ENCODE results near the gene PPP2R2C. TPM values are rescaled to one million over a fixed set of nuclear protein-coding genes. Genes with fewer than 3 reads are reported as not detected.

PPP2R2C gene
- total and polyA plus RNA-seq, 3 experiments from 2014 or later: not detected

GRCh38 chr4:6340446-6341015 is 131.9 kb downstream of the PPP2R2C start:
- Histone ChIP-seq H3K27ac (ENCODE audit: low read depth, low read length) (no peak overlapping the region), H3K9me3 (ENCODE audit: low read length) (no peaks in the 10 kb centered on the region), H3K36me3 (ENCODE audit: insufficient read depth, low read length) (no peaks in the 10 kb centered on the region), H3K27me3 (ENCODE audit: insufficient read depth, low read length, poor library complexity, severe bottlenecking) (no peaks in the 10 kb centered on the region), H3K4me3 (ENCODE audit: low read length) (no peak overlapping the region), H3K4me1 (ENCODE audit: insufficient read depth, low read length) (peaks cover 10% of the 10 kb centered on the region)
- Mint-ChIP-seq H3K4me1 (peaks cover 26 to 27% (median 26%) of the 10 kb centered on the region in 3 donors), H3K4me3 (no peak overlapping the region), H3K9me3 (no peaks in the 10 kb centered on the region), H3K36me3 (no peaks in the 10 kb centered on the region), H3K27me3 (peaks cover 6 to 42% of the 10 kb centered on the region in 2 donors), H3K27ac (no peak overlapping the region)
- no peak for DNase-seq
- CTCF ChIA-PET: interaction anchor here (0.6 to 1.0 kb wide), 3 partner anchors 13 to 229 kb away, joined by 3 to 4 read pairs (median 3); no protein-coding TSS in a partner anchor
- POLR2A ChIA-PET: no interaction called here

- H3K27ac Mint-ChIP-seq: peak overlapping the region in 1 of 8 donors; percentile 58
- no peaks in the 10 kb centered on the region for H3K9me3 Mint-ChIP-seq
- CTCF ChIA-PET: interaction anchor here (0.9 to 1.7 kb wide), 3 partner anchors 12 to 89 kb away, joined by 3 to 8 read pairs (median 4); no protein-coding TSS in a partner anchor
- no peaks in the 10 kb centered on the region for H3K9me3 ChIP-seq (ENCODE audit: low read length)
- no peak overlapping the region for H3K27ac ChIP-seq (ENCODE audit: low read depth, low read length)
- POLR2A ChIA-PET: no interaction called here
- no peaks in the 10 kb centered on the region for H3K36me3 Mint-ChIP-seq
- peaks cover 26 to 27% (median 26%) of the 10 kb centered on the region in 3 donors for H3K4me1 Mint-ChIP-seq
- peaks cover 8 to 48% of the 10 kb centered on the region in 2 donors for H3K27me3 Mint-ChIP-seq
- no peaks in the 10 kb centered on the region for H3K36me3 ChIP-seq (ENCODE audit: insufficient read depth, low read length)
- no peaks in the 10 kb centered on the region for H3K27me3 ChIP-seq (ENCODE audit: insufficient read depth, low read length, poor library complexity, severe bottlenecking)
- no peak overlapping the region for H3K4me3 Mint-ChIP-seq
- DNase-seq: no peak
- H3K4me3 ChIP-seq (ENCODE audit: low read length): no peak overlapping the region
- H3K4me1 ChIP-seq (ENCODE audit: insufficient read depth, low read length): peaks cover 10% of the 10 kb centered on the region
Observed at GRCh38 chr4:6339818-6340445, 132.5 kb downstream of the PPP2R2C start.

GRCh38 chr4:6338951-6339817 is 133.2 kb downstream of the PPP2R2C start:
- ChIA-PET POLR2A (no interaction called here), CTCF (interaction anchor here (1.7 kb wide), 1 partner anchor 12 kb away, joined by 8 read pairs; no protein-coding TSS in a partner anchor)
- Mint-ChIP-seq H3K4me3 (peak overlapping the region in 3 of 7 donors; percentile 22 to 76 (median 39)), H3K36me3 (no peaks in the 10 kb centered on the region), H3K9me3 (no peaks in the 10 kb centered on the region), H3K27ac (peak overlapping the region in 2 of 8 donors; percentile 17 to 85), H3K4me1 (peaks cover 26 to 27% (median 26%) of the 10 kb centered on the region in 3 donors), H3K27me3 (peaks cover 10 to 50% of the 10 kb centered on the region in 2 donors)
- Histone ChIP-seq H3K4me3 (ENCODE audit: low read length) (no peak overlapping the region), H3K36me3 (ENCODE audit: insufficient read depth, low read length) (no peaks in the 10 kb centered on the region), H3K27me3 (ENCODE audit: insufficient read depth, low read length, poor library complexity, severe bottlenecking) (no peaks in the 10 kb centered on the region), H3K9me3 (ENCODE audit: low read length) (no peaks in the 10 kb centered on the region), H3K4me1 (ENCODE audit: insufficient read depth, low read length) (peaks cover 10% of the 10 kb centered on the region), H3K27ac (ENCODE audit: low read depth, low read length) (no peak overlapping the region)
- DNase-seq: no peak

DNA sequence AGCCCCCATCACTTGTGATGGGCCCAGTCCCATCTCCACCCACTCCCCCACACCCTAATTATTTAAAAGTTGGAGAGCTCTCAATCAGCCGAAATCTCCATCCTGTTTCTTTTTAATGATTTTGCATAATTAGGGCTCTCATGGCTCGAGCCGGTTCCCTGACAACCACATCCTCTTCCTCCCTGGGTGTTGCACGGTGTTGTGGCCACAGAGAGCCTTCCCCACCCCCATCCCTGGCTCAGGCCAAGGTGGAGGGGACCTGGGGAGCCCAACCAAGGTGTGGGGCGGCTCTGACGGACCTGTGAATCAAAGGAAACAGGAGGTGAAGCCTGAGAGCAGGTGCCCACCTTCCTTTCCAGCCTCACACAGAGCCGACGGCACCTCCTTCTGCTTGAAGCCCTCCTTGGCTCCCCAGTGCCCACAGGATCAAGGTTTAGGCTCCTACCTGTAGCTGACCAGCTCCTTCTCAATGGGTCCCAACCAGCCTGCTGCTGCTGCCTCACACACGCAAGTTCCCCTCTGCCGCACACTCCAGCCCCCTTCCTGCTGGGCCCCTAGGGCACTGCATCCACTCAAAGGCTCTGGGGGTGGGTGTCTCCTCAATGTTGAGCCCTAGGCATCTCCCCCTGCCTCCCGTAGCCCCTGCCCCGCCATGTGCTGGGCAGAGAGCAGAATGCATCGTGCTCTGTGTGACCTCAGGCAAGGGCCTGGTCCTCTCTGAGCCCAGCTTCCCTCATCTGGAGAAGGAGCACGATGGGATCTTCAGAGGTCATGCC is 134.1 kb downstream of the PPP2R2C start:
- peaks cover 13 to 50% of the 10 kb centered on the region in 2 donors for H3K27me3 Mint-ChIP-seq
- DNase-seq: peak in 1 of 5 donors; percentile 19
- POLR2A ChIA-PET: no interaction called here

GRCh38 chr4:6337331-6337935 is 135.0 kb downstream of the PPP2R2C start:
- ChIA-PET POLR2A (no interaction called here), CTCF (no interaction called here)
- peaks cover 14 to 54% of the 10 kb centered on the region in 2 donors for H3K27me3 Mint-ChIP-seq
- no peaks in the 10 kb centered on the region for H3K9me3 Mint-ChIP-seq
- H3K27ac Mint-ChIP-seq: peak overlapping the region in 2 of 8 donors; percentile 12 to 77
- Histone ChIP-seq H3K4me3 (ENCODE audit: low read length) (no peak overlapping the region), H3K4me1 (ENCODE audit: insufficient read depth, low read length) (peaks cover 10% of the 10 kb centered on the region), H3K9me3 (ENCODE audit: low read length) (no peaks in the 10 kb centered on the region), H3K36me3 (ENCODE audit: insufficient read depth, low read length) (no peaks in the 10 kb centered on the region), H3K27me3 (ENCODE audit: insufficient read depth, low read length, poor library complexity, severe bottlenecking) (no peaks in the 10 kb centered on the region), H3K27ac (ENCODE audit: low read depth, low read length) (no peak overlapping the region)
- DNase-seq: no peak
- peak overlapping the region in 6 of 7 donors; percentile 76 to 85 (median 80) for H3K4me3 Mint-ChIP-seq
- H3K4me1 Mint-ChIP-seq: peaks cover 26 to 27% (median 26%) of the 10 kb centered on the region in 3 donors
- no peaks in the 10 kb centered on the region for H3K36me3 Mint-ChIP-seq

More for the DNA sequence above, 134.1 kb downstream of the PPP2R2C start:
- Mint-ChIP-seq H3K4me3 (peak overlapping the region; percentile 3 to 85 (median 79)), H3K9me3 (no peaks in the 10 kb centered on the region), H3K4me1 (peaks cover 26 to 27% (median 26%) of the 10 kb centered on the region in 3 donors), H3K27ac (peak overlapping the region in 5 of 8 donors; percentile 28 to 72 (median 68)), H3K36me3 (no peaks in the 10 kb centered on the region)
- Histone ChIP-seq H3K9me3 (ENCODE audit: low read length) (no peaks in the 10 kb centered on the region), H3K27me3 (ENCODE audit: insufficient read depth, low read length, poor library complexity, severe bottlenecking) (no peaks in the 10 kb centered on the region), H3K4me3 (ENCODE audit: low read length) (no peak overlapping the region), H3K36me3 (ENCODE audit: insufficient read depth, low read length) (no peaks in the 10 kb centered on the region), H3K4me1 (ENCODE audit: insufficient read depth, low read length) (peaks cover 10% of the 10 kb centered on the region), H3K27ac (ENCODE audit: low read depth, low read length) (no peak overlapping the region)
- CTCF ChIA-PET: interaction anchor here (1.7 kb wide), 1 partner anchor 11 kb away, joined by 8 read pairs; no protein-coding TSS in a partner anchor

- DNase-seq: no peak
- H3K27me3 Mint-ChIP-seq: peaks cover 16 to 53% of the 10 kb centered on the region in 2 donors
- H3K27ac Mint-ChIP-seq: no peak overlapping the region
- peaks cover 26 to 27% (median 26%) of the 10 kb centered on the region in 3 donors for H3K4me1 Mint-ChIP-seq
- Histone ChIP-seq H3K27me3 (ENCODE audit: insufficient read depth, low read length, poor library complexity, severe bottlenecking) (no peaks in the 10 kb centered on the region), H3K4me3 (ENCODE audit: low read length) (no peak overlapping the region), H3K36me3 (ENCODE audit: insufficient read depth, low read length) (no peaks in the 10 kb centered on the region), H3K9me3 (ENCODE audit: low read length) (no peaks in the 10 kb centered on the region), H3K4me1 (ENCODE audit: insufficient read depth, low read length) (peaks cover 10% of the 10 kb centered on the region), H3K27ac (ENCODE audit: low read depth, low read length) (no peak overlapping the region)
- no peak overlapping the region for H3K4me3 Mint-ChIP-seq
- ChIA-PET POLR2A (no interaction called here), CTCF (interaction anchor here (1.1 kb wide), 1 partner anchor 9 kb away, joined by 3 read pairs; no protein-coding TSS in a partner anchor)
- H3K9me3 Mint-ChIP-seq: no peaks in the 10 kb centered on the region
- H3K36me3 Mint-ChIP-seq: no peaks in the 10 kb centered on the region
Observed at GRCh38 chr4:6336166-6336565, 136.2 kb downstream of the PPP2R2C start.

GRCh38 chr4:6335040-6335590 is 137.3 kb downstream of the PPP2R2C start:
- H3K36me3 ChIP-seq (ENCODE audit: insufficient read depth, low read length): no peaks in the 10 kb centered on the region
- Mint-ChIP-seq H3K36me3 (no peaks in the 10 kb centered on the region), H3K27ac (no peak overlapping the region), H3K27me3 (peaks cover 19 to 49% of the 10 kb centered on the region in 2 donors), H3K4me1 (peaks cover 23 to 26% (median 26%) of the 10 kb centered on the region in 3 donors), H3K9me3 (no peaks in the 10 kb centered on the region), H3K4me3 (peak overlapping the region in 1 of 7 donors; percentile 73)
- peaks cover 10% of the 10 kb centered on the region for H3K4me1 ChIP-seq (ENCODE audit: insufficient read depth, low read length)
- ChIA-PET CTCF (no interaction called here), POLR2A (no interaction called here)
- no peaks in the 10 kb centered on the region for H3K9me3 ChIP-seq (ENCODE audit: low read length)
- no peak overlapping the region for H3K4me3 ChIP-seq (ENCODE audit: low read length)
- H3K27ac ChIP-seq (ENCODE audit: low read depth, low read length): no peak overlapping the region
- DNase-seq: no peak
- H3K27me3 ChIP-seq (ENCODE audit: insufficient read depth, low read length, poor library complexity, severe bottlenecking): no peaks in the 10 kb centered on the region
